Measurements from ENCODE around the gene GLMP. TPM values are rescaled to one million over a fixed set of nuclear protein-coding genes. Genes with fewer than 3 reads are reported as not detected.

Gene GLMP
- total and polyA plus RNA-seq, 2 of the 13 experiments (the other 11 are each of a cell fraction or from before 2014, with no cell fraction given): 44.6 to 75.8 TPM

- TF ChIP-seq PBX3 (CRISPR knock-in tag; IDR thresholded peaks at IDR 0.05; ENCODE audit: borderline replicate concordance): peak; percentile 70; the same call in 1 of the 2 replicates
- no peak for TF ChIP-seq ZC3H13 (CRISPR knock-in tag; IDR thresholded peaks at IDR 0.05)
These were observed 42.9 kb upstream of the GLMP start, which contains the start of the genes CCT3 and TSACC (continued) for GRCh38 chr1:156338180-156338976.

- peaks cover 17% of the 10 kb centered on the region for H4K20me1 ChIP-seq (ENCODE audit: insufficient read depth, low read length)
- no peak for DNase-seq (ENCODE audit: low spot score)
- no peaks in the 10 kb centered on the region for H3K9me3 ChIP-seq (ENCODE audit: low read length)
- peak overlapping the region; percentile 88 for H3K4me2 ChIP-seq (ENCODE audit: low read depth, low read length)
- peak; percentile 64 for ATAC-seq
- H3K9ac ChIP-seq (ENCODE audit: insufficient read depth, low read depth, low read length): peak overlapping the region; percentile 85
- WGBS (ENCODE audit: low lambda C conversion rate): under 1% methylated on average over 14 of the region's 14 CpGs
- no peaks in the 10 kb centered on the region; a peak in 1 of 5 replicates for H3K27me3 ChIP-seq (ENCODE audit: control insufficient read depth in 1 of 2, insufficient read depth in 2 of 2, low read length in 2 of 2)
- BruUV-seq (replicated peaks): no TSS peak
- peaks cover 3 to 28% of the 10 kb centered on the region in 2 experiments; a peak in 3 of 5 replicates for H3K36me3 ChIP-seq (replicated peaks in 1 of 2; ENCODE audit: control insufficient read depth in 1 of 2, insufficient read depth in 2 of 2, low read length in 2 of 2)
- in situ Hi-C loops (cut with HindIII; ENCODE audit: extremely low pct_ligation_motif_present, low pct_unique_long_range_greater_than_20kb): no loop called here
- ChIA-PET POLR2A (interaction anchor here (0.7 to 2.9 kb wide), 9 partner anchors 21 to 219 kb away, joined by 3 to 22 read pairs (median 5); partner anchors contain the start of genes RHBG and SMG5), CTCF (ENCODE audit: low intra/inter-chr PET ratio, low total read pairs) (no interaction called here)
- H3K4me1 ChIP-seq (ENCODE audit: insufficient read depth, low read length): peaks cover 25% of the 10 kb centered on the region
- peak overlapping the region; percentile 85 for H3K27ac ChIP-seq (ENCODE audit: extremely low read length, insufficient read depth, low read length)
- H2AFZ ChIP-seq (ENCODE audit: low read length): no peak overlapping the region
- intact Hi-C loops (cut with micrococcal nuclease; ENCODE audit: unreplicated experiment): loop anchor here (5.0 kb wide), 2 partner anchors 34 to 46 kb away; no protein-coding TSS in a partner anchor
- peaks cover 43% of the 10 kb centered on the region for H3K79me2 ChIP-seq (ENCODE audit: insufficient read depth, low read length)
- no peak for FAIRE-seq
- peak overlapping the region; percentile 87 to 94 (median 92) for H3K4me3 ChIP-seq (replicated peaks in 1 of 3; ENCODE audit: insufficient read depth in 1 of 3, low read depth in 2 of 3, low read length in 3 of 3)
- no peak for TF ChIP-seq HOXA5 (CRISPR knock-in tag; IDR thresholded peaks at IDR 0.05)
- TF ChIP-seq HMG20B (CRISPR knock-in tag; conservative IDR thresholded peaks at IDR 0.05): no peak
- TF ChIP-seq ZNF660 (CRISPR knock-in tag; IDR thresholded peaks at IDR 0.05; ENCODE audit: borderline replicate concordance, low read depth): 0 out of 2 replicates have a peak, but pooled peaks have one; percentile 33
- TF ChIP-seq THAP8 (CRISPR knock-in tag; IDR thresholded peaks at IDR 0.05; ENCODE audit: borderline replicate concordance): peak; percentile 62; the same call in 1 of the 2 replicates
- no peak for TF ChIP-seq ZNF343 (CRISPR knock-in tag; IDR thresholded peaks at IDR 0.05)
- no peak for TF ChIP-seq ATF1 (CRISPR knock-in tag; IDR thresholded peaks at IDR 0.05)
- 0 out of 2 replicates have a peak, but pooled peaks have one; percentile 50 for TF ChIP-seq ZNF674 (CRISPR knock-in tag; IDR thresholded peaks at IDR 0.05; ENCODE audit: low read depth)
- no peak for TF ChIP-seq XBP1 (CRISPR knock-in tag; IDR thresholded peaks at IDR 0.05)
- TF ChIP-seq NFYB (CRISPR knock-in tag; IDR thresholded peaks at IDR 0.05): no peak
- no peak for TF ChIP-seq ZNF576 (CRISPR knock-in tag; IDR thresholded peaks at IDR 0.05)
- TF ChIP-seq ZBTB8A (CRISPR knock-in tag; IDR thresholded peaks at IDR 0.05; ENCODE audit: borderline replicate concordance, low read depth): peak; percentile 53; the same call in 1 of the 2 replicates
- 0 out of 2 replicates have a peak, but pooled peaks have one; percentile 0 for TF ChIP-seq SRY (CRISPR knock-in tag; IDR thresholded peaks at IDR 0.05)
- no peak for TF ChIP-seq BHLHE40 (IDR thresholded peaks at IDR 0.05; ENCODE audit: low read length)
- peak; percentile 49 for TF ChIP-seq AGO2 (optimal IDR thresholded peaks at IDR 0.05; ENCODE audit: low read depth, low read length)
- TF ChIP-seq RBM39 (IDR thresholded peaks at IDR 0.05; ENCODE audit: low read depth, low read length, poor library complexity, severe bottlenecking): no peak
- TF ChIP-seq MXD3 (CRISPR knock-in tag; IDR thresholded peaks at IDR 0.05): no peak
- no peak for TF ChIP-seq ZNF260 (CRISPR knock-in tag; IDR thresholded peaks at IDR 0.05; ENCODE audit: borderline replicate concordance, low read depth)
- no peak for TF ChIP-seq ZKSCAN8 (CRISPR knock-in tag; IDR thresholded peaks at IDR 0.05; ENCODE audit: borderline replicate concordance)
- no peak for TF ChIP-seq ZNF562 (CRISPR knock-in tag; IDR thresholded peaks at IDR 0.05; ENCODE audit: borderline replicate concordance)
These were observed 42.4 kb upstream of the GLMP start for GRCh38 chr1:156337888-156338179.
